Activated effector memory CD4-positive, alpha-beta T cell treated with Interleukin-2 at 50 U/mL for 16 hours (primary cell): ENCODE results near the gene PDE6B.
"Not testable (repeated sequence)": the region's sequence is repeated elsewhere in the genome, so short reads cannot be mapped to it uniquely, and the experiment has no call there.

Source experiments
- DNase-seq: peaks from one replicate; pipeline ENCODE4 v3.0.0-alpha.2; 2020

The PDE6B gene

DNA sequence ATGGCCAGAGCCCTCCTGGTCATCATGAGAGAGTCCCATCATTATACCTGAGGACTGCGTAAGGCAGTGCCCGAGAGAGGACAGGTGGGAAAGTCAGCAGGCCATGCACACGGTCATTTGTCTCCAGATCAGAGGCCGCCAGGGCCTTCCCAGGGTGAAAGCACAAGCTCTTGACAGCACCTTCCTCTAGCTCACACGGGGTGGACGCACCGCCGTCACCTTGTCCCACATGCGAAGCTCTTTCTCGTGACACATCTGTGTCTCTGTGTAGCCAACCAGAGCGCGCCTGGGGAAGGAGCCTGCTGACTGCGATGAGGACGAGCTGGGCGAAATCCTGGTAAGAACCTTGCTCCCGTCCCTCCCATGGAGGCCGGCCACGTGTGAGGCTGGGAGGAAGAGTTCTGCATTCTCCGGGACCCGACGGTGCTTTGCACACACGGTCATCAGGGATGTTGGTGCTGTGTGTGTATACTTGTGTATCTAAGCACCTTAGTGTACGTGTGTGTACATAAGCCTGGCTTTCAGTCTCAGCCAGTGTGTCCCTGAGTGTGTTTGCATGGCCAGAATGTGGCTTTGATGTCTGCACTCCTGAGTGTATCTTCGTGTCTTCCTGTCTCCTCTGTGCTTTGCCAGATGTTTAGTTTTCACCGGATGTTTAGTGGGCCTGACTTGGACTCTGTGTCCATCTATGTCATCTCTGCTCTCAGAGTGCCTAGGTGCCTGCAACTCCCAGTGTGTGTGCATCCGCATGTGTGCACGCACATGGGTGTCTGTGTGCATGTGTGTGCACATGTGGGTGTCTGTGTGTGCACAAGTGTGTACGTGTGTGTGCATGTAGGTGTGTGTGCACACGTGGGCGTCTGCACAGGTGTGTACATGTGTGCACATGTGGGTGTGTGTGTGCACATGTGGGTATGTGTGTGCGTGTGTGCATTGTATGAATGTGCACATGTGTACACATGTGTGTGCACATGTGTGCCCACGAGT is 33.6 kb downstream of the PDE6B start:
- DNase-seq = no peak

DNA sequence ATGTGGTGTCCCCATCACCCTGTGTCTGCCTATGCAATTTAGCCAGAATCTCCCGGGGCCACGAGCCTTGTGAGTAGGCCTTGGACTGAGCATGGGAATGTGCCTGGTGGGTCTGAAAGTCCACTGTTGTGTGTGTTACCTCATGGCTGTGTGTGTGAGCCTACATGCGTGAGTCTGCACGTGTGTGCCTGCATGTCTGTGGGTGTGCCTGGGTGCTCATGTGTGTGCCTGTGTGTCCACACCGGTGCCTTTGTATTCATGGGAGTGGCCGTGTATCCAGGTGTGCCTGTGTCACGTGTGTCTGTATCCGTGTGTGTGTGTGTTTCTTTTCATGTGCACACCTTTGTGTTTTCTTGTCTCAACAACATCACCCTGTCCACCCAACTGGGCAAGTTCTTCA is 34.5 kb downstream of the PDE6B start:
- DNase-seq = no peak

DNA sequence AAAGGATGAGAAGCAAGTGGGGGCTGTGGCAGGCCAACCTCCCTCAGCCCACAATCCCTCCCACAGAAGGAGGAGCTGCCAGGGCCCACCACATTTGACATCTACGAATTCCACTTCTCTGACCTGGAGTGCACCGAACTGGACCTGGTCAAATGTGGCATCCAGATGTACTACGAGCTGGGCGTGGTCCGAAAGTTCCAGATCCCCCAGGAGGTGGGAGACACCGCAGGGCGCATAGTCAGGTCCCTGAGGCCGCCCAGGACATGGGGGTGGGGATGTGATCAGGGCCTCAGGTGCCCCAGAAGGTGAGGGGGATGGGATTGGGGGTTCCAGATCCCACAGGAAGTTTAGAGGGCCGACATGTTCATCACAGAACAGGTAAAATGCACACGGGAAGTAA is 35.0 kb downstream of the PDE6B start:
- DNase-seq = no peak

DNA sequence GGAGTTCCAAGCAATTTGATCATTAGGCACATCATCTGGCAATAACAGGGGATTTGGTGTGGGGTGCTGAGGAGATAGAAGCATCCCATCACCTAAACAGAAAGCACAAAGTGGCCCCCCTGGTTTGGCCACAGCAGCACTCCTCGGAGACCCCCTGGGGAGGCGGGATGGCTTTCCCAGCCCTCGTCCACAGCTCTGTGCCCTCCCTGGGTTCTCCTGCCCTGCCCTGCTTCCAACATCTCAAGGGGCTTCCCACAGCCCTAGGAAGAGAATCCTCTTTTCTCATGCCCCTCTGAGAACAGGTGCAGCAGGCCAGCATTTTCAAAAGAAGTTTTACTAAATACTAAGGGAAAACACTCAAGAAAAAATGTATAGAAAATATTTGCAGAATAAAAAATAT is 35.9 kb downstream of the PDE6B start:
- no peak for DNase-seq

DNA sequence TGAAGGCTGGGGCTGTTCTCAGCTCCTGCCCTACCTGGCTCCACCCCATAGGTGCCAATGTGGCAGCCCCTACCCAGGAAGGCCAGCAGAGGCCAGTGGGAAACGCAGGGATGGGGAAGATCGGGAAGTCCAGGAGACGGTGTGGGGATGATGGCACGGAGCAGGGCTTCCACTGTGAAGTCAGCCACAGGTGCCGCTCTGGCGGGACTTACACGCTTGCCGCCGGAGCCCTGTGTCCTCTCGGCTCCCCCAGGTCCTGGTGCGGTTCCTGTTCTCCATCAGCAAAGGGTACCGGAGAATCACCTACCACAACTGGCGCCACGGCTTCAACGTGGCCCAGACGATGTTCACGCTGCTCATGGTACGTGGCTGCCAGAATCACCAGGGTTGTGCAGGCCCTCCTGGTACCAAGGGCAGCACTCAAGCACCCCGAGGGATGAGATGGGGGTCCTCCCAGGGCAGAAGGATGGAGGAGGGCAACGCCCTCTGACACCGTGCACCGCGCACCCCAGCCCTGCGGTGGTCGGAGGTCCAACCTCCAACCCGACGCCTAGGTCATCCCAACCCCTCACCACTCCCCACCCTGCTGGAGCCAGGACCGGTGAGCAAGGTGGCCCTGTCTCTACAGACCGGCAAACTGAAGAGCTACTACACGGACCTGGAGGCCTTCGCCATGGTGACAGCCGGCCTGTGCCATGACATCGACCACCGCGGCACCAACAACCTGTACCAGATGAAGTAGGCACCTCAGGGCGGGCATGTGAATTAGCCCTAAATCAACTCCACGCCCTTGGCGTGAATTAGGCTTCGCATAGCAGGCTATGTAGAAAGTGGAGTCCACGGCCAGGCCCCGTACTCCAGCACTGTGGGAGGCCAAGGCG is 36.7 kb downstream of the PDE6B start:
- DNase-seq = no peak

DNA sequence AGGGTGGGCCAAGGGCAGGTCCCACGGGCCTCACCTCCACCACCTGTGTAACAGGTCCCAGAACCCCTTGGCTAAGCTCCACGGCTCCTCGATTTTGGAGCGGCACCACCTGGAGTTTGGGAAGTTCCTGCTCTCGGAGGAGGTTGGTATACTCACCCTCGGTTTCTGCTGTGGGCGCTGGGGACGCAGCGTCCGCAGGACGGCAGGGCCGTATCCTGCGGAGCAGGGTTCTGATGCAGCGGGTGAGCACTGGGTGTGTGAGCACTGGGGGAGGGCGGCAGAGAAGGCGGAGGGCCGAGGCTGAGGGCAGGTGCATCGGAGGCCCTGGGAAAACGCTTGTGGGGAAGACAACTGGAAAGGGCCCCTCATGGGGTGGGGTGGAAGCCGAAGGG is 37.7 kb downstream of the PDE6B start:
- DNase-seq = no peak

DNA sequence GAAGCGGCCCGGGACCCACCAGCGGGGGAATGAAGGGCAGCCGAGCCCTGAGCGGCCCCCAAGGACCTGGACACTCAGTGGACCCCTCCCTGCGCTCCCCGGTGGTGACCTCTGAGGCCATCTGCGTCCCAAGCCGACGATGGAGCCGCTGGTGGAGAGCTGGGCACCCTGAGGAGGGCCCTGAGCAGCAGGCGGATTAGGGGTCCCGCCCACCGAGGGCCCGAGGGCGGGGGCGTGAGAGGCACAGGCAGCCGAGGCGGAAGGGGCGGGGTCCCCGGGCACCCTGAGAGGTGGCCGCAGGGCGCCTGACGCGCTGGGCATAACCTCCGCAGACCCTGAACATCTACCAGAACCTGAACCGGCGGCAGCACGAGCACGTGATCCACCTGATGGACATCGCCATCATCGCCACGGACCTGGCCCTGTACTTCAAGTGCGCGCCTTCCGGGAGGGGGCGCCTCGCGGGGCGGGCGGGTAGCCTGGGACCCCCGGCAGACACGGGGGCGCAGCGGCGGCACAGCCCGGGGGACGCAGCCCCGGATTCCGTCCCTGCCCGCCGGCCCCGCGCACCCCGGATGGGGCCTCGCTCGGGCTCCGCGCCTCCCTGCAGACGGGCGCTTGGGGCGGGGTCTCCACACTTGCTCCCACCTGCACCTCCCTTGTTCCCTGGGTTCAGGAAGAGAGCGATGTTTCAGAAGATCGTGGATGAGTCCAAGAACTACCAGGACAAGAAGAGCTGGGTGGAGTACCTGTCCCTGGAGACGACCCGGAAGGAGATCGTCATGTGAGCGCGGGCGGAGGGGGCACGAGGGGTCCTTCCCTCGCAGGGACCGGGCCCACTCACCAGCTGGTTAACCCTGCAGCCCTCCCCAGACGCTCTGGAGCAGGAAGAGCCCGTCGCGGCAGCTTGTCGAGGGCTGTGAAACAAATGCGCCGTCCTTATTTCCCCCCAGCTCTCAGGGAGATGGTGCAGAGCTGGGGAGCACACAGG is 38.4 kb downstream of the PDE6B start:
- DNase-seq = peak; percentile 72

DNA sequence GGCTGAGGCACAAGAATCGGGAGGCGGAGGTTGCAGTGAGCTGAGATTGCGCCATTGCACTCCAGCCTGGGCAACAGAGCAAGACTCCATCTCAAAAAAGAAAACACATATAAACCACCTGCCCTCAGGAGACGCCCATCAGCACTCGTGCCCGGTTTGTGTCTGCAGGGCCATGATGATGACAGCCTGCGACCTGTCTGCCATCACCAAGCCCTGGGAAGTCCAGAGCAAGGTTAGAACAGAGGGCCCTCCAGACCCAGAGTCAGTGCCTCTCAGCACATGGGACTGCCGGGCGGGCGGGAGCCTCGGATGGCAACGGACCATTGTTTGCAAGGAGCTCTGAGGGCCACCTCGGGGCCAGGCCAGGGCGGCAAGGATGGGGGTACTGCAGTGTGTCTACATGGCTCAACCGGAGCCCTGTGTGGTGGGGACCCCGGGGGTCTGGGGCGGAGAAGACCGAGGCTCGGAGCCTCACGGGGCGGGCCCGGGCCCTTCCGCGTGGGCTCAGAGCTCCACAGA is 39.4 kb downstream of the PDE6B start:
- DNase-seq = no peak

DNA sequence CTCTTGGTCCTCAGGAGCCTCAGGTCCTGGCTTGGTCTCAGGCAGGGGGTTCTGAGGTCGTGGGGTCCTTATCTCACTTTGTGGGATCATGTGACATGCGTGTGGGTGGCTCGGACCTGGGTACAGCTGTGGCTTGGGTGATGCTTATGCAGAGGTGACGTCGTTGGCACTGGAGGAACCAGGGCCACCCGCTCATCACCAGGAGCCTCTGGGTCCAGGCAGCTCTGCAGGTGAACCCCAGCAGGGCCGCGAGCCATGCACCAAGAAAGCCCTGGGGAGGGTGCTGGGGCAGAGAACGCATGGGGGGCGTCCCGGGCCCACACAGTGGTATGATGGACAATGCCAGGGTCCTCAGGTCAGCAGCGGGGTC is 40.0 kb downstream of the PDE6B start:
- DNase-seq = no peak

DNA sequence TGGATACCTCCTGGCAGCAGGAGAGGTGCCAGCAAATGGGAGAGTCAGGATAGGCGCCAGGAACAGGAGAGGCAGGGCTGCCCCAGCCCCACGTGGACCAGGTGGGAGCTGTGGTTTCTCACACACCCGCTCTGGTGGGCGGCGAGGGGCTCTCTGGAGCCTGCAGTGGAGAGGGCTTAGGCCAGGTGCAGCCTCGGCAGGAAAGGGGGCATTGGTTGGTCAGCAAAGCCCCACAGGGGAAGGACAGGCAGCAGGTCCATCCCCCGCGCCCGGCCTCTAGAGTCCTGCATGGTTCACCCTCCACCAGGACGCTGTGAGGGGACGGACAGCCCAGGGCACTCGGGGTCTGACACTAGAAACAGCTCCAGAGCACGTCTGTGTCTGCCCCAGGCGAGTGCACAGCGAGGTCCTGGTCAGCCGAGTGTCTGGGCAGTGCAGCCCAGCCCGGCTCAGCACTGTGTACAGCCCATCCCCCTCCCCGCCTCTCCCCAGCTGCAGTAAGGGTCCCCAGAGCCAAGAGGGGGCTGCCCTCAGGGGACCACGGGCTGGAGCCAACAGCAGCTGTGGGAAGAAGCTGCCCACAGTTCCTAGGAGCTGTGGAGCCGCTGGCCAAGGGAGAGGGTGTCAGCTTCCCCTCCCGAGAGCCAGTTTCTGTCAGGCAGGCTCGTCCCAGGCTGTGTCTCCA is 40.5 kb downstream of the PDE6B start:
- DNase-seq = no peak

DNA sequence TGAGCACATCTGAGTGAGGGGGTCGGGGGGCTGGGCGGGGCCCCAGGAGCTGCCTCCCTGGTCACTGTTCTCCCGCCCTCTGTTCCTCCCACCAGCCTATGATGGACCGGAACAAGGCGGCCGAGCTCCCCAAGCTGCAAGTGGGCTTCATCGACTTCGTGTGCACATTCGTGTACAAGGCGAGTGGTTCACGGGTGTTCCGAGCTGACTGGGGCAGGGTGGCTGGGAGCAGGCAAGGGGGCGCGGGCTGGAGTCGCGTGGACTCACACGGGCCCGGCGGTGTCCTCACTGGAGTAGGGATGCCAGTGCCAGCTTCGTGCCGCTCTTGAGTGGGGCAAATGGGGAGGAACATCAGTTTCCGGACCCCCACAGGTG is 41.0 kb downstream of the PDE6B start:
- DNase-seq = no peak

DNA sequence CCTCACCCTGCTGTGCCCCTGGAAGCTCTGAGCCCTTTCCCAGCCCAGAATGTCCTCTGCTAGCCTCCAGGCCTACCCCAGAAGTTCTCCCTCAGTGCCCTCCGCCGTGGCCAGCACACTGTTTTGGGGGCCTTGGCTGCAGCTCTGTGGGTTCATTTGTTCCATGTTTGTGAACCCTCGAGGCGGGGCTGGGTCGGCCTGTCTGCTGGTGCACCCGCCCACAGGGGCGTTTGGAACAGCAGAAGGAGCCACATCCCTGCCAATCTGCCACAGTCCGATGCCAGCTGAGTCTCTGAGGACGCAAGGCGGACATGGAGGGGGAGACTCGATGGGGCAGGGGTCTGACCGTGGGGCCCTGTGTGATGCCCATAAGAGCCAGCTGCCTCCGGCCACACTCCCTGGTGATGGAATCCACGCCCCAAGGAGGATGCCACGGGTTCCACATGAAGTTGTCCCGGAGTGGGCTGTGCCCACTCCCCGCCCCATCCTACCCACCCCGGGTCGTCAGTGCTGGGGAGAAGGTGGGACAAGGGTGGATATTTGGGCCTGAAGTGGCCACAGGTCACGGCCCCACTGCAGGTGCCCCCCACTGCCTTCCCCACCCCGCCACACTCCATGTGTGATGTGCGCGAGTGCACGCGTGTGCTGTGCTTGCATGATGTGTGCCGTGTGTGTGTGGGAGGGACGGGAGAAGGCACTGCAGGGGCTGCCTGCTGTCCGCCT is 41.6 kb downstream of the PDE6B start:
- DNase-seq = no peak

DNA sequence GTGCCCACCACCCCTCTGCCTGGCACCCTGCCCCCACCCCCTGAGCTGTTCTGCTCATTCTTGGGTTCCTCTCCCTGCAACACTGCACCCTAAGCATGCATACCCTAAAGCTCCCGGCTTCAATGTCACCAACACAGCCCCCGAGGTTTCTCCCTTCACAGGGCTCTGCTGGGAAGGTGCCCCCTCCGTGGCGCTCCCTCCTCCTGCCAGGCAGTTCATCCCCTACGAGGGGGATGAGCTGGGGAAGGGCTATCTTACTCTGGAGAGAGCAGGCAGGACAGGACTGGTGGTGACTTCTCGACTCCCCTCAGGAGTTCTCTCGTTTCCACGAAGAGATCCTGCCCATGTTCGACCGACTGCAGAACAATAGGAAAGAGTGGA is 42.2 kb downstream of the PDE6B start:
- DNase-seq = no peak

DNA sequence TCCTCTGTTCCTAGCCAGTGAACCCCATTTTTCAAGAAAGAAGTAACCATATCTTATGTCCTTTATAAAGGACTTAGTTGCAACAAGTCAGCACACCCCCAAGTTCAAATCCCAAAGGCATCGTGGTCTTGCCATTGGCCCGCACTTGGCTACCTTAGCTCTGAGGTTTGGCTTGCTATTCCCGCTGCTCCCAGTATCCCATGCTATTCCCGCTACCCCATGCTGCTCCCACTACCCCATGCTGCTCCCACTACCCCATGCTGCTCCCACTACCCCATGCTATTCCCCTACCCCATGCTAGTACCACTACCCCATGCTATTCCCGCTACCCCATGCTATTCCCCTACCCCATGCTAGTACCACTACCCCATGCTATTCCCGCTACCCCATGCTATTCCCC is 42.8 kb downstream of the PDE6B start:
- not testable (repeated sequence) for DNase-seq

DNA sequence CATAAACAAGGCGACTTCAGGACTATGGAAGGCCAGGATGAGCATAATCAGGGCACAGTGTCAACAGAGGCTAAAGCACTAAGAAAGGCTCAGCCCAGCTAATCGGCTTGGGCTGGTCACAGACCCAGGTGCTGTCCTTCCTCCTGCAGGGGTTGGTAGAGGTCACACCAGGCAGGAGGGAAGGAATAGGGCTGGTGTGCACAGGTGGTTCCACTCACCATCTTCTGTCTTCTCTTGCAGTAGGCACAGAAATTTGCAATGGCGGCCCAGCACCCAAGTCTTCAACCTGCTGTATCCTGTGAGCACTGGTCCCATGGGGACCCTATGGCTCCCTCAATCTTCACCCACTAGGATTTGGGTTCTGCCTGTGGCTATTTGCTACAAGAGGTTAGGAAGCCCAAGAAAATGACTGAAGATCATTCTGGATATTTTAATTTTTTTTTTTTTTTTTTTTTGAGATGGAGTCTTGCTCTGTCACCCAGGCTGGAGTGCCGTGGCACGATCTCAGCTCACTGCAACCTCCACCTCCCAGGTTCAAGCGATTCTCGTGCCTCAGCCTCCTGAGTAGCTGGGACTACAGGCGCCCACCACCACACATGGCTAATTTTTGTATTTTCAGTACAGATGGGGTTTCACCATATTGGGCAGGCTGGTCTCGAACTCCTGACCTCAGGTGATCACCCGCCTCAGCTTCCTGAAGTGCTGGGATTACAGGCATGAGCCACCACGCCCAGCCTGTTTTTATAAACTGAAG is 44.6 kb downstream of the PDE6B start:
- DNase-seq = not testable (repeated sequence)

DNA sequence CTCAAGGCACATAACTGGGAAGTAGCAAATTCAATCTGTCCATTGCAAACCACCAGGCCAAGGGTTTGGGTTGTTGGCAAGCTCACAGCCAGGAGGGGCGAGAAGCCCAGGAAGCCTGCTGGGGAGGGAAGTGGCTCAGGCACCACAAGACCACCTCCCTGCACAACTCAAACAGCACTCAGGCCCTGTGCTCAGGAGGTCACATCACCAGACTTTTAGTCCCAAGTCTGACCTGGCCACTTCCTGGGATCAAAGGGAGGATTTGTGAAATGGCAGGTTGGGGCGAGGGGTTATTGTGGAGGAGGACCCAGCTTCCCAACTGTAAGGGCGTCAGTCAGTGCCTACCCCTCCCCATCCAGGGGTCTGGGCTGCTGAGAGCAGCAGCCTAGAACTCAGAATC is 46.4 kb downstream of the PDE6B start:
- DNase-seq = no peak

DNA sequence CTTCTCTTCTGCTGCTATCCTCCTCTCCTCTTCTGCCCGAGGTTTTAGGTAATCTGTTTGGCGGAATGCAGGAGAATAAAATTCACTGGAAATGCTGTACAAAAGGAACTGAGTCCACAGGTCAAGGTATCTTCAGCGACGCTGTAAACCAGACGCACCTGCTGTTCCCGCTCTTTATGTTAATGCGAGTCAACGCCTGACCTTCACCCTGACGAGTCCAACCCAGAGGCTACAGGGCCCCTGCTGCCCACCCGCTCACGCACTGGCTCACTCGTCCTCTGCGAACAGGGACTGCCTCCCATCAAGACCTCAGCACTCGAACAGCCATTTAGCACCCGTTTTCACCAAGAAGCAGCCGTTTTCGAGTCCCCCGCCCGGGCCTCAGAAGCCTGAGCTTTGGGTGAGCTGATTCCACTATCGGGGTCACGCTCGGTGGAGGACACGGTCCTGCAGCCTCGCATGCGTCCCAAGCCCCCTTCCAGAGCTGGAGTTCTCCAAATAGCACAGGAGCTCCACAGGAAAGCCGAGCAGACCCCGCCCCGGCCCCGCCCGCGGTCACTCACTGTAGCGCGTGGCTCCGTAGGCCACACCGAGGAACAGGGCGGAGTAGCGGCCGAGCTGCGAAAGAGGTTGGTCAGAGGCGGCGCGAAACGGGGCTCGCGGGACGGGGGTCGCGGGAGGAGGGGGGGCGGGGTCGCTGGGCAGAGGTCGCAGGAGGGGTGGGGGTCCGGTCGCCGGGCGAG is 48.1 kb downstream of the PDE6B start:
- no peak for DNase-seq

DNA sequence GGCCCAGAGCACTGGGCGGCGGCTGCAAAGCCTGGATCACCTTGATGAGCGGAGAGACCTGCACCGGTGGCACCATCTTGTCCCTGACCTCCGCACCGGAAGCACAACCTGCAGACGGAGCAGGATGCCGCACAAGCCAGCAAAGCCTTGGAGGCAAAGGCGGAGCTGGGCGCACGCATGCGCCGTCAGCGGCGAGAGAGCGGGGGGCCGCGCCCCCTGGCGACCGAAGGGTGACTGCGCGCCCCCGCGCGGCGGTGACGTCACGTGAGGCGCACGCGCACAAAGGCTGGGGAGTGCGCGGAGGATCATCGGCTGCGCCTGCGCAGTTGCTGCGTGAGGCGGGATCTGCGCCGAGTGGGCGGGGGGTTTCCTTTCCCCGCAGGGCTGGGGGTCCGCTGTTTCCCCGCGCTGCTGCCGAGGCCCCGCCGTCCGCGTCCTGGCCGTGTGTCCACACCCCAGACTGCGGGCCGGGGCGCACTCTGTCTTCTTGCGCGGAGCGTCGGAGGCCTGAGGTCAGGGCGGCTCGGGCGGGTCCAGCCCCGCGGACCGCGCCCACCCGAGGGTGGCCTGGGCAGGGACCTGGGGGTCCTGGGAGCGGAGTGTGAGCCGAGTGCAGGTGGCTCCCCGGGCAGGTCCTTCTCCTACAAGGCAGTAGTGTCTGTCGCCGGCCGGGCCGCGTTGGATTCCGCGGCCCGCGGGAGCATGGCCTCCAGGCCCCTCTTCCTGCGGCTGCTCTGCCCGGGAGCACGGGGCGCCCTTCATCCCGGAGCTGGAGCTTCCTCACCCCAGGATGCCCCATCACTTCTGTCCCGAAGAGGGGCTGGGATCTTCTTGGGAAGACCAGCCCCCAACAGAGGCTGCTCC is 49.0 kb downstream of the PDE6B start, which contains the start of the genes ATP5ME and MYL5:
ATP5ME (minus strand) TSS at position 105 of the 864 bp plus-strand sequence; CDS start at position 76, 29 bp downstream.
MYL5 (plus strand) TSS at position 371 of the 864 bp plus-strand sequence. CDS start 3,485 bp downstream, outside the sequence.
- peak; percentile 97 for DNase-seq
